ENCODE measurements around the gene TNS4. TPM values are rescaled to one million over a fixed set of nuclear protein-coding genes. Genes with fewer than 3 reads are reported as not detected.

TNS4 gene
- total RNA-seq, 4 donors from 2014 or later: 2.2 TPM; not detected in 3

GRCh38 chr17:40430272-40431230, 70.9 kb downstream of the TNS4 start:
- ATAC-seq: no peak
- Histone ChIP-seq H3K4me1 (peaks cover 0 to 28% (median 14%) of the 10 kb centered on the region in 3 donors), H3K4me3 (no peak overlapping the region), H3K27ac (no peak overlapping the region), H3K36me3 (no peaks in the 10 kb centered on the region), H3K9me3 (no peaks in the 10 kb centered on the region), H3K27me3 (no peaks in the 10 kb centered on the region)
- TF ChIP-seq POLR2AphosphoS5 (IDR thresholded peaks at IDR 0.05) (no peak), EP300 (IDR thresholded peaks at IDR 0.05) (no peak), CTCF (IDR thresholded peaks at IDR 0.05) (no peak), POLR2A (IDR thresholded peaks at IDR 0.05) (no peak)
- 87 to 91% methylated on average over 7 to 8 of the region's 10 CpGs for WGBS, 2 donors (ENCODE audit: low coverage in 1 of 2)

GRCh38 chr17:40427002-40427491, 74.4 kb downstream of the TNS4 start:
- no peaks in the 10 kb centered on the region for H3K4me1 ChIP-seq
- H3K36me3 ChIP-seq: no peaks in the 10 kb centered on the region
- no peak overlapping the region for H3K27ac ChIP-seq
- no peaks in the 10 kb centered on the region for H3K9me3 ChIP-seq
- no peak overlapping the region for H3K4me3 ChIP-seq
- ATAC-seq: no peak
- TF ChIP-seq EP300 (IDR thresholded peaks at IDR 0.05) (no peak), CTCF (IDR thresholded peaks at IDR 0.05) (no peak), POLR2AphosphoS5 (IDR thresholded peaks at IDR 0.05) (no peak), POLR2A (IDR thresholded peaks at IDR 0.05) (no peak)
- H3K27me3 ChIP-seq: no peaks in the 10 kb centered on the region

Other genes with a start within 250 kb of the TNS4 start
- gene CDC6, start 213.7 kb downstream of the TNS4 start, total RNA-seq: 1 to 10 TPM in 2 of 4 donors, under 1 TPM in 1, not detected in 1; 0.54 to 2.2 (median 1.2) TPM
- gene RARA, start 192.4 kb downstream of the TNS4 start, total RNA-seq: 10 to 100 TPM; 18.5 to 41.8 (median 28.5) TPM
- gene GJD3, start 136.9 kb downstream of the TNS4 start, total RNA-seq: 1 to 10 TPM in 1 of 4 donors, not detected in 3; 2.5 TPM
- 1 to 10 TPM in 1 of 4 donors, under 1 TPM in 3; 0.40 to 4.3 (median 0.79) TPM for gene TOP2A, start 83.7 kb downstream of the TNS4 start, total RNA-seq
- 100 to 1,000 TPM; 209 to 428 (median 281) TPM for gene IGFBP4, start 58.2 kb downstream of the TNS4 start, total RNA-seq
- 1 to 10 TPM in 1 of 4 donors, under 1 TPM in 2, not detected in 1; 0.15 to 2.2 (median 0.35) TPM for gene CCR7, start 63.8 kb upstream of the TNS4 start, total RNA-seq
- 100 to 1,000 TPM; 102 to 131 (median 109) TPM for gene SMARCE1, start 146.2 kb upstream of the TNS4 start, total RNA-seq
- gene KRT222, start 163.6 kb upstream of the TNS4 start, total RNA-seq: 10 to 100 TPM in 1 of 4 donors, 1 to 10 TPM in 2, under 1 TPM in 1; 0.94 to 17.8 (median 1.8) TPM
- gene KRT24, start 202.1 kb upstream of the TNS4 start, total RNA-seq: 10 to 100 TPM in 1 of 4 donors, 1 to 10 TPM in 2, not detected in 1; 1.1 to 14.7 (median 1.2) TPM

Data from gastroesophageal sphincter (tissue), 4 donors.